IMR-90 (cell line): ENCODE results near the gene CERS4.

Experiments
- CEBPB ChIP-seq: IDR thresholded peaks from 2 replicates; pipeline ENCODE4 v1.6.1; 2012; ENCODE audit warnings: low read depth, low read length, improper control_type of control experiment
- CHD1 ChIP-seq: IDR thresholded peaks from 2 replicates; pipeline ENCODE4 v1.6.1; 2012; ENCODE audit warnings: low read depth, low read length, improper control_type of control experiment
- NFE2L2 ChIP-seq: fragments of 150-350 bp; IDR thresholded peaks from 2 replicates; pipeline ENCODE4 v1.6.1; 2016; ENCODE audit warnings: low read depth, mild to moderate bottlenecking, low read length
- POLR2A ChIP-seq: IDR thresholded peaks from 2 replicates; pipeline ENCODE4 v1.6.1; 2012; ENCODE audit warnings: mild to moderate bottlenecking, low read depth, low read length
- SMC3 ChIP-seq: fragments of 150-350 bp; IDR thresholded peaks from 2 replicates; pipeline ENCODE4 v1.6.1; 2016; ENCODE audit warnings: low read depth, mild to moderate bottlenecking, antibody characterized with exemption, low read length, moderate library complexity
- TF ChIP-seq, protein P1 (sequence below): conservative IDR thresholded peaks from 2 replicates; pipeline ENCODE4 v1.5.1; 2012; ENCODE audit warnings: mild to moderate bottlenecking, low read depth, low read length, improper control_type of control experiment

DNA sequence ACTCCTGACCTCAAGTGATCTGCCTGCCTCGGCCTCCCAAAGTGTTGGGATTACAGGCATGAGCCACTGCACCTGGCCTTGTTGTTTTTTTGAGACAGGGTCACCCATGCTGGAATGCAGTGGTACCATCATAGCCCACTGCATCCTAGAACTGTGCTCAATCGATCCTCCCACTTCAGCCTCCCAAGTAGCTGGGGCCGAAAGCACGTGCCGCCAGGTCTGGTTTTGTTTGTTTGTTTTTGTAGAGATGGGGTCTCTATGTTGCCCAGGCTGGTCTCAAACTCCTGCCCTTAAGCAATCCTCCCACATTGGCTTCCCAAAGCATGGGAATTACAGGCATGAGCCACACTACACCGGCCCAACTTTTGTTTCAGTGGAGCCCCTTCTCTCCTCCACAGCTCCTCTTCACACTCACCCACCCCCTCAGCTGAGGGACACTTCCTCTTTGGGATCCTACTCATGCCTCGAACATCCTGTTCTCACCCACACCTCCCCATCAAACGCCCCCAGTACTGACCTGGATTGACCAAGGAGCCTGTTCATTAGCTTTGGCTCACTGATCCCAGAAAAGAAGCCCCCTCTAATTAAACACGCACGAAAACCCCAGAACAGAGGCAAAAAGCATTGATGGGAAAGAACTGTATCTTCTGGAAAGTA lies 12.8 kb upstream of the CERS4 start:
- TF ChIP-seq, protein P1, sequence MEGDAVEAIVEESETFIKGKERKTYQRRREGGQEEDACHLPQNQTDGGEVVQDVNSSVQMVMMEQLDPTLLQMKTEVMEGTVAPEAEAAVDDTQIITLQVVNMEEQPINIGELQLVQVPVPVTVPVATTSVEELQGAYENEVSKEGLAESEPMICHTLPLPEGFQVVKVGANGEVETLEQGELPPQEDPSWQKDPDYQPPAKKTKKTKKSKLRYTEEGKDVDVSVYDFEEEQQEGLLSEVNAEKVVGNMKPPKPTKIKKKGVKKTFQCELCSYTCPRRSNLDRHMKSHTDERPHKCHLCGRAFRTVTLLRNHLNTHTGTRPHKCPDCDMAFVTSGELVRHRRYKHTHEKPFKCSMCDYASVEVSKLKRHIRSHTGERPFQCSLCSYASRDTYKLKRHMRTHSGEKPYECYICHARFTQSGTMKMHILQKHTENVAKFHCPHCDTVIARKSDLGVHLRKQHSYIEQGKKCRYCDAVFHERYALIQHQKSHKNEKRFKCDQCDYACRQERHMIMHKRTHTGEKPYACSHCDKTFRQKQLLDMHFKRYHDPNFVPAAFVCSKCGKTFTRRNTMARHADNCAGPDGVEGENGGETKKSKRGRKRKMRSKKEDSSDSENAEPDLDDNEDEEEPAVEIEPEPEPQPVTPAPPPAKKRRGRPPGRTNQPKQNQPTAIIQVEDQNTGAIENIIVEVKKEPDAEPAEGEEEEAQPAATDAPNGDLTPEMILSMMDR, result no peak
- no peak for TF ChIP-seq CHD1
- TF ChIP-seq POLR2A, result no peak
- TF ChIP-seq NFE2L2, result no peak
- TF ChIP-seq SMC3, result no peak
- no peak for TF ChIP-seq CEBPB
